HepG2 (cell line): ENCODE measurements around the gene ETNK1. TPM values are rescaled to one million over a fixed set of nuclear protein-coding genes. Genes with fewer than 3 reads are reported as not detected.

Experiments
- ATAC-seq: fragments of 200-7000 bp; cut with Tn5 transposase; 3 replicates; pipeline ENCODE4 v1.9.1; 2020; ENCODE audit warnings: mild to moderate bottlenecking, moderate library complexity
- BruUV-seq: library from RNA; stranded (reverse); fragments of 400-500 nt; replicated peaks from 2 replicates; lab custom pipeline; 2021; lab: Mats Ljungman, UMichigan
- CTCF ChIA-PET: fragments of 300-600 bp; formaldehyde crosslinking; extraction: SDS; loops from one replicate; lab custom pipeline; 2021; ENCODE audit warnings: low total read pairs, inconsistent platforms, low intra/inter-chr PET ratio; lab: Yijun Ruan, JAX
- POLR2A ChIA-PET: fragments of 350-600 bp; sonication (Branson Sonifier 250); formaldehyde crosslinking; loops from one replicate; lab custom pipeline; 2020; ENCODE audit warnings: antibody characterized with exemption, inconsistent platforms; lab: Yijun Ruan, JAX
- DNase-seq: peaks from one replicate; pipeline ENCODE4 v3.0.0-alpha.2; 2015; ENCODE audit warnings: low spot score
- FAIRE-seq: peaks from 3 replicates; lab custom pipeline; 2011; peaks lifted over from hg19 to GRCh38; lab: Jason Lieb, UNC
- H2AFZ ChIP-seq: one replicate; pipeline ENCODE4 v1.6.1; 2011; ENCODE audit warnings: low read length, inconsistent platforms
- H3K27ac ChIP-seq: fragments of 300-600 bp; 3 replicates; pipeline ENCODE4 v1.8.0; 2011; ENCODE audit warnings: mixed run types, mild to moderate bottlenecking, mixed read lengths, low read length, inconsistent platforms; ENCODE audit not compliant: insufficient read depth; ENCODE audit errors: extremely low read length
- H3K27me3 ChIP-seq, 2 experiments: fragments of 200-600 bp in 1 of 2; 2 replicates in 1 of 2; 3 replicates in 1 of 2; pipeline versions ENCODE4 v1.6.0 to v1.8.0; 2011; ENCODE audit warnings: low read length in 2 of 2, mild to moderate bottlenecking in 2 of 2, moderate library complexity in 2 of 2, inconsistent platforms in 1 of 2; ENCODE audit not compliant: insufficient read depth in 2 of 2, control insufficient read depth in 1 of 2
- H3K36me3 ChIP-seq, 2 experiments: fragments of 200-600 bp in 1 of 2; replicated peaks in 1 of 2; 2 replicates in 1 of 2; 3 replicates in 1 of 2; pipeline versions ENCODE4 v1.5.1 to v1.8.0; 2011; ENCODE audit warnings: low read length in 2 of 2, inconsistent platforms in 1 of 2; ENCODE audit not compliant: insufficient read depth in 2 of 2, control insufficient read depth in 1 of 2
- H3K4me1 ChIP-seq: 2 replicates; pipeline ENCODE4 v1.5.1; 2012; ENCODE audit warnings: low read length, inconsistent platforms; ENCODE audit not compliant: insufficient read depth
- H3K4me2 ChIP-seq: 2 replicates; pipeline ENCODE4 v1.6.0; 2011; ENCODE audit warnings: low read depth, low read length, inconsistent platforms
- H3K4me3 ChIP-seq, 3 experiments: fragments of 200-600 bp in 1 of 3; sonication (generic), shearing (Covaris generic) in 1 of 3; replicated peaks in 1 of 3; 2 replicates each; pipeline ENCODE4 v1.5.1; 2011 to 2016; ENCODE audit warnings: low read length in 3 of 3, inconsistent platforms in 2 of 3, low read depth in 2 of 3, mild to moderate bottlenecking in 2 of 3, control low read depth in 1 of 3, mixed read lengths in 1 of 3; ENCODE audit not compliant: insufficient read depth in 1 of 3
- H3K79me2 ChIP-seq: one replicate; pipeline ENCODE4 v1.6.1; 2011; ENCODE audit warnings: low read length, inconsistent platforms; ENCODE audit not compliant: insufficient read depth
- H3K9ac ChIP-seq: 2 replicates; pipeline ENCODE4 v1.6.0; 2011; ENCODE audit warnings: mild to moderate bottlenecking, low read depth, low read length, inconsistent platforms; ENCODE audit not compliant: insufficient read depth
- H3K9me3 ChIP-seq: 2 replicates; pipeline ENCODE4 v1.5.1; 2012; ENCODE audit warnings: mild to moderate bottlenecking, low read length
- H4K20me1 ChIP-seq: 2 replicates; pipeline ENCODE4 v1.6.0; 2011; ENCODE audit warnings: inconsistent platforms, mild to moderate bottlenecking, low read length, moderate library complexity; ENCODE audit not compliant: insufficient read depth
- AGO2 ChIP-seq: fragments of 200-400 bp; formaldehyde crosslinking; optimal IDR thresholded peaks from 2 replicates; pipeline ENCODE3; 2017; ENCODE audit warnings: mild to moderate bottlenecking, low read depth, low read length, moderate library complexity
- BORCS8-MEF2B ChIP-seq: sonication (generic); formaldehyde crosslinking; IDR thresholded peaks from 2 replicates; pipeline ENCODE4 v1.8.0; 2022; ENCODE audit warnings: mild to moderate bottlenecking, missing genetic modification reagents
- DNMT1 ChIP-seq: sonication (generic); formaldehyde crosslinking; IDR thresholded peaks from 2 replicates; pipeline ENCODE4 v1.5.1; 2020; ENCODE audit warnings: mild to moderate bottlenecking, missing genetic modification reagents
- GFI1 ChIP-seq: sonication (generic); formaldehyde crosslinking; IDR thresholded peaks from 2 replicates; pipeline ENCODE4 v1.5.0; 2020; ENCODE audit warnings: missing genetic modification reagents, mild to moderate bottlenecking, borderline replicate concordance
- IRF2 ChIP-seq: IDR thresholded peaks from 2 replicates; pipeline ENCODE4 v1.6.1; 2018; ENCODE audit warnings: missing genetic modification reagents, missing compliant biosample characterization
- KDM3A ChIP-seq: IDR thresholded peaks from 2 replicates; pipeline ENCODE4 v1.6.1; 2018; ENCODE audit warnings: low read depth, missing compliant biosample characterization
- KLF12 ChIP-seq: sonication (generic); formaldehyde crosslinking; IDR thresholded peaks from 2 replicates; pipeline ENCODE4 v1.4.0; 2020; ENCODE audit warnings: missing genetic modification reagents, borderline replicate concordance
- RERE ChIP-seq: IDR thresholded peaks from 2 replicates; pipeline ENCODE4 v1.6.1; 2016; ENCODE audit warnings: low read depth, missing genetic modification reagents, missing compliant biosample characterization
- ZNF10 ChIP-seq: sonication (generic); formaldehyde crosslinking; IDR thresholded peaks from 2 replicates; pipeline ENCODE4 v1.4.0; 2020; ENCODE audit warnings: mild to moderate bottlenecking, low read depth, missing genetic modification reagents, borderline replicate concordance
- ZNF136 ChIP-seq: sonication (generic); formaldehyde crosslinking; IDR thresholded peaks from 2 replicates; pipeline ENCODE4 v1.8.1; 2022; ENCODE audit warnings: low read depth, mild to moderate bottlenecking, moderate library complexity, missing genetic modification reagents
- ZNF138 ChIP-seq: sonication (generic); formaldehyde crosslinking; IDR thresholded peaks from 2 replicates; pipeline ENCODE4 v1.5.0; 2020; ENCODE audit warnings: mild to moderate bottlenecking, low read depth, missing genetic modification reagents
- ZNF280B ChIP-seq: sonication (generic); formaldehyde crosslinking; IDR thresholded peaks from 2 replicates; pipeline ENCODE4 v1.5.0; 2020; ENCODE audit warnings: missing genetic modification reagents, mild to moderate bottlenecking, borderline replicate concordance
- ZNF317 ChIP-seq: sonication (generic); formaldehyde crosslinking; IDR thresholded peaks from 2 replicates; pipeline ENCODE4 v1.5.0; 2020; ENCODE audit warnings: mild to moderate bottlenecking, missing genetic modification reagents
- ZNF83 ChIP-seq: sonication (generic); formaldehyde crosslinking; IDR thresholded peaks from 2 replicates; pipeline ENCODE4 v1.4.0; 2020; ENCODE audit warnings: missing genetic modification reagents, mild to moderate bottlenecking, borderline replicate concordance
- ZNF883 ChIP-seq: sonication (generic); formaldehyde crosslinking; IDR thresholded peaks from 2 replicates; pipeline ENCODE4 v1.5.1; 2020; ENCODE audit warnings: mild to moderate bottlenecking, missing genetic modification reagents; ENCODE audit errors: not compliant biosample characterization
- ZSCAN25 ChIP-seq: sonication (generic); formaldehyde crosslinking; IDR thresholded peaks from 2 replicates; pipeline ENCODE4 v1.8.0; 2022; ENCODE audit warnings: mild to moderate bottlenecking, missing genetic modification reagents
- WGBS: methylation state at CpG from one replicate; pipeline ENCODE4 v1.1.6; 2017; ENCODE audit warnings: low lambda C conversion rate; 5-methylcytosine and 5-hydroxymethylcytosine counted together
- in situ Hi-C: cut with HindIII; loops from 2 replicates; pipeline ENCODE4 v1.10.0; 2017; ENCODE audit warnings: low pct_unique_long_range_greater_than_20kb; ENCODE audit not compliant: extremely low pct_ligation_motif_present
- intact Hi-C: fragments of 100-400 bp; cut with micrococcal nuclease; formaldehyde crosslinking; loops from one replicate; pipeline ENCODE4 v1.10.0; 2022; ENCODE audit not compliant: unreplicated experiment
- polyA plus RNA-seq, 8 experiments: library from polyadenylated mRNA; depleted of rRNA in 3 of 8; stranded (reverse) in 7 of 8; unstranded in 1 of 8; fragments of >200 nt; fragmentation: Illumina TruSeq in 4 of 8; extraction: Trizol in 4 of 8; gene quantifications; 2 replicates each; pipeline versions ENCODE4 v1.2.1 to v1.2.3, GENCODE V29; 2011 to 2016; ENCODE audit warnings: low read depth in 4 of 8, missing spikeins in 1 of 8, mixed read lengths in 1 of 8; ENCODE audit not compliant: insufficient read depth in 1 of 8
- total RNA-seq, 5 experiments: library from RNA; depleted of rRNA; stranded (reverse); fragments of >200 nt; fragmentation: Illumina TruSeq; extraction: Trizol; gene quantifications; 2 replicates each; pipeline ENCODE4 v1.2.3, GENCODE V29; 2016; ENCODE audit warnings: low read depth in 1 of 5
- TF ChIP-seq, protein P1 (sequence below): sonication (generic); formaldehyde crosslinking; IDR thresholded peaks from 2 replicates; pipeline ENCODE4 v1.4.0; 2020; ENCODE audit warnings: missing genetic modification reagents

The ETNK1 gene
- total and polyA plus RNA-seq, 2 of the 13 experiments (the other 11 are each of a cell fraction or from before 2014, with no cell fraction given) = 14.4 to 55.7 TPM

GRCh38 chr12:22658214-22658613 is 33.2 kb downstream of the ETNK1 start:
- Histone ChIP-seq H3K79me2 (peaks cover 11% of the 10 kb centered on the region), H3K36me3 (peaks cover 0 to 2% of the 10 kb centered on the region in 2 experiments; a peak in 2 of 5 replicates), H3K9ac (no peak overlapping the region), H3K4me1 (no peaks in the 10 kb centered on the region), H3K4me2 (no peak overlapping the region), H3K27ac (no peak overlapping the region), H3K9me3 (no peaks in the 10 kb centered on the region), H4K20me1 (no peaks in the 10 kb centered on the region), H2AFZ (no peak overlapping the region), H3K4me3 (no peak overlapping the region), H3K27me3 (no peaks in the 10 kb centered on the region)
- ChIA-PET CTCF (no interaction called here), POLR2A (no interaction called here)
- ATAC-seq (no peak), FAIRE-seq (no peak), DNase-seq (no peak)
- 97% methylated on average over 2 of the region's 2 CpGs for WGBS
- BruUV-seq = no TSS peak
- intact Hi-C loops = no loop called here
- in situ Hi-C loops = no loop called here
- TF ChIP-seq RERE (CRISPR knock-in tag) (no peak), GFI1 (CRISPR knock-in tag) (no peak), AGO2 (no peak), ZNF83 (CRISPR knock-in tag) (no peak), ZNF280B (CRISPR knock-in tag) (no peak), ZNF317 (no peak), ZNF138 (no peak), ZNF10 (CRISPR knock-in tag) (no peak), DNMT1 (CRISPR knock-in tag) (no peak), KLF12 (CRISPR knock-in tag) (no peak), ZNF136 (CRISPR knock-in tag) (no peak), ZNF883 (no peak), ZSCAN25 (CRISPR knock-in tag) (no peak), KDM3A (CRISPR knock-in tag) (no peak), IRF2 (CRISPR knock-in tag) (no peak), BORCS8-MEF2B (no peak)
- TF ChIP-seq, protein P1, sequence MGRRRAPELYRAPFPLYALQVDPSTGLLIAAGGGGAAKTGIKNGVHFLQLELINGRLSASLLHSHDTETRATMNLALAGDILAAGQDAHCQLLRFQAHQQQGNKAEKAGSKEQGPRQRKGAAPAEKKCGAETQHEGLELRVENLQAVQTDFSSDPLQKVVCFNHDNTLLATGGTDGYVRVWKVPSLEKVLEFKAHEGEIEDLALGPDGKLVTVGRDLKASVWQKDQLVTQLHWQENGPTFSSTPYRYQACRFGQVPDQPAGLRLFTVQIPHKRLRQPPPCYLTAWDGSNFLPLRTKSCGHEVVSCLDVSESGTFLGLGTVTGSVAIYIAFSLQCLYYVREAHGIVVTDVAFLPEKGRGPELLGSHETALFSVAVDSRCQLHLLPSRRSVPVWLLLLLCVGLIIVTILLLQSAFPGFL = no peak
